DOHH2 (cell line): Measurements from ENCODE around the gene IPO11.

ENCODE experiments used
- H3F3A ChIP-seq: fragments of 200-600 bp; sonication (generic), shearing (Covaris generic); 2 replicates; pipeline ENCODE4 v1.6.0; 2016; ENCODE audit warnings: antibody characterized with exemption, mild to moderate bottlenecking; ENCODE audit not compliant: control insufficient read depth, insufficient read depth
- H3K27ac ChIP-seq: fragments of 200-600 bp; sonication (generic); 2 replicates; pipeline ENCODE4 v1.5.1; 2014; ENCODE audit warnings: low read depth, mild to moderate bottlenecking, low read length, moderate library complexity
- H3K27me3 ChIP-seq: fragments of 200-600 bp; sonication (generic); 2 replicates; pipeline ENCODE4 v1.6.1; 2014; ENCODE audit warnings: mild to moderate bottlenecking, low read length, mixed read lengths; ENCODE audit not compliant: control insufficient read depth
- H3K36me3 ChIP-seq: fragments of 200-600 bp; sonication (generic); 2 replicates; pipeline ENCODE4 v1.6.1; 2014; ENCODE audit warnings: mild to moderate bottlenecking, low read length, moderate library complexity, mixed read lengths; ENCODE audit not compliant: control insufficient read depth
- H3K4me1 ChIP-seq: fragments of 200-600 bp; sonication (generic); 2 replicates; pipeline ENCODE4 v1.6.1; 2014; ENCODE audit warnings: mild to moderate bottlenecking, low read length, mixed read lengths; ENCODE audit not compliant: control insufficient read depth
- H3K4me2 ChIP-seq: fragments of 200-600 bp; sonication (generic); 2 replicates; pipeline ENCODE4 v1.6.0; 2014; ENCODE audit warnings: mild to moderate bottlenecking, low read length, moderate library complexity
- H3K4me3 ChIP-seq: fragments of 200-600 bp; sonication (generic); 2 replicates; pipeline ENCODE4 v1.5.1; 2014; ENCODE audit warnings: mild to moderate bottlenecking, low read length, mixed read lengths
- H3K79me2 ChIP-seq: fragments of 200-600 bp; sonication (generic); 2 replicates; pipeline ENCODE4 v1.6.1; 2014; ENCODE audit warnings: mild to moderate bottlenecking, low read length, mixed read lengths; ENCODE audit not compliant: control insufficient read depth
- H3K9me2 ChIP-seq: fragments of 200-600 bp; sonication (generic); replicated peaks from 2 replicates; pipeline ENCODE4 v1.6.1; 2014; ENCODE audit warnings: mild to moderate bottlenecking, low read length, mixed read lengths; ENCODE audit not compliant: control insufficient read depth
- H3K9me3 ChIP-seq: fragments of 200-600 bp; sonication (generic); 2 replicates; pipeline ENCODE4 v1.6.1; 2014; ENCODE audit warnings: antibody characterized with exemption, low read length, mixed read lengths; ENCODE audit not compliant: control insufficient read depth, insufficient read depth
- H4K20me1 ChIP-seq: fragments of 200-600 bp; sonication (generic); 2 replicates; pipeline ENCODE4 v1.6.0; 2014; ENCODE audit warnings: low read depth, mild to moderate bottlenecking, antibody characterized with exemption, low read length, moderate library complexity; ENCODE audit not compliant: control insufficient read depth, insufficient read depth
- EZH2phosphoT487 ChIP-seq: fragments of 200-600 bp; sonication (generic); IDR thresholded peaks from 2 replicates; pipeline ENCODE4 v1.6.1; 2017; ENCODE audit warnings: borderline replicate concordance, mild to moderate bottlenecking, antibody characterized with exemption, low read length, moderate library complexity, mixed read lengths
- TF ChIP-seq, protein P1 (sequence below): fragments of 200-600 bp; sonication (generic); IDR thresholded peaks from one replicate; pipeline ENCODE4 v1.5.1; 2014; ENCODE audit warnings: antibody characterized with exemption, mild to moderate bottlenecking, low read depth, low read length; ENCODE audit not compliant: poor library complexity, severe bottlenecking

Gene IPO11

DNA sequence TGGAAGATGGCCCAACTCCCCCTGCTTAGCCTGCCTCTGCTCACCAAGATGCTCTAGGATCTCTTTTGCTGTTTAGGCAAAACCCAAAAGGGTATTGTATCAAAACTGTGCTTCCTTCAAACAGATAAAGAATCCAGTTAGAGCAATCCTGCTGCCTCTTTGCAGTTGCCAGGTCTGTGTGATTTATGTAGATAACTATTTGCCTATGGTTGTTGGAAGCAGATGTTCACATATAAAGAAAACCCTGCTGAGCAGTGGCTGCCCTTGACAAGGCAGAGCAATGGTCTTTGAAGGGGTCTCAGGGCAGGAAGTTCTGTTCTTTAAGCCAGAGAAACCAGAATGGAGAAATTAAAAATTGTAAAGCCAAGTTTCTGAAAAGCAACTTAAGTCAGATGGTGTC is 234.7 kb downstream of the IPO11 start:
- no peaks in the 10 kb centered on the region for H3K9me2 ChIP-seq
- H3K4me1 ChIP-seq: peaks cover 8% of the 10 kb centered on the region
- H3K9me3 ChIP-seq: no peaks in the 10 kb centered on the region
- no peaks in the 10 kb centered on the region for H3F3A ChIP-seq
- H3K27me3 ChIP-seq: no peaks in the 10 kb centered on the region
- no peak overlapping the region for H3K4me2 ChIP-seq
- H3K27ac ChIP-seq: no peak overlapping the region
- no peak overlapping the region for H3K4me3 ChIP-seq
- H4K20me1 ChIP-seq: no peaks in the 10 kb centered on the region
- no peaks in the 10 kb centered on the region for H3K79me2 ChIP-seq
- no peaks in the 10 kb centered on the region for H3K36me3 ChIP-seq
- TF ChIP-seq, protein P1, sequence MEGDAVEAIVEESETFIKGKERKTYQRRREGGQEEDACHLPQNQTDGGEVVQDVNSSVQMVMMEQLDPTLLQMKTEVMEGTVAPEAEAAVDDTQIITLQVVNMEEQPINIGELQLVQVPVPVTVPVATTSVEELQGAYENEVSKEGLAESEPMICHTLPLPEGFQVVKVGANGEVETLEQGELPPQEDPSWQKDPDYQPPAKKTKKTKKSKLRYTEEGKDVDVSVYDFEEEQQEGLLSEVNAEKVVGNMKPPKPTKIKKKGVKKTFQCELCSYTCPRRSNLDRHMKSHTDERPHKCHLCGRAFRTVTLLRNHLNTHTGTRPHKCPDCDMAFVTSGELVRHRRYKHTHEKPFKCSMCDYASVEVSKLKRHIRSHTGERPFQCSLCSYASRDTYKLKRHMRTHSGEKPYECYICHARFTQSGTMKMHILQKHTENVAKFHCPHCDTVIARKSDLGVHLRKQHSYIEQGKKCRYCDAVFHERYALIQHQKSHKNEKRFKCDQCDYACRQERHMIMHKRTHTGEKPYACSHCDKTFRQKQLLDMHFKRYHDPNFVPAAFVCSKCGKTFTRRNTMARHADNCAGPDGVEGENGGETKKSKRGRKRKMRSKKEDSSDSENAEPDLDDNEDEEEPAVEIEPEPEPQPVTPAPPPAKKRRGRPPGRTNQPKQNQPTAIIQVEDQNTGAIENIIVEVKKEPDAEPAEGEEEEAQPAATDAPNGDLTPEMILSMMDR: no peak
- TF ChIP-seq EZH2phosphoT487: no peak

DNA sequence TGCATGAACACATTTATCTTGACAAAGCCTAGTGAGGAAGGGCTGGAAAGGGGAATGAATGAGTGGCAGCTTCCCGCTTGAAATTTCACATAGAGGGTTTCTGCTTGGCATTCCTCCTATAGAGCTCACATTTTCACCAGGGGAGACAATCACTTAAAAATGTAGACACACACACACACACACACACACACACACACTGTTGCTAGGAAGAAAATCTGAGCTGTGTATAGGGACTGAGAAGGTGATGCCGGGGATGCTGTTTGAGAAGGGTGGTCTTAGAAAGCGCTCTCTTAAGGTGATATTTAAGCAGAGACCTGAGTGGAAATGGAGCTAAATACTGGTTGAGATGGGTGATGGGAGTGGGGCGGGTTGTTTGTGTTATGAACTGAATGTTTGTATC is 236.5 kb downstream of the IPO11 start:
- no peak overlapping the region for H3K4me3 ChIP-seq
- H3K27me3 ChIP-seq: no peaks in the 10 kb centered on the region
- H3K4me2 ChIP-seq: no peak overlapping the region
- no peaks in the 10 kb centered on the region for H3F3A ChIP-seq
- H3K9me3 ChIP-seq: no peaks in the 10 kb centered on the region
- H3K36me3 ChIP-seq: no peaks in the 10 kb centered on the region
- H3K4me1 ChIP-seq: peaks cover 17% of the 10 kb centered on the region
- H3K9me2 ChIP-seq: no peaks in the 10 kb centered on the region
- H4K20me1 ChIP-seq: no peaks in the 10 kb centered on the region
- TF ChIP-seq, protein P1: no peak
- TF ChIP-seq EZH2phosphoT487: no peak
- H3K79me2 ChIP-seq: no peaks in the 10 kb centered on the region
- no peak overlapping the region for H3K27ac ChIP-seq

GRCh38 chr5:62649476-62650113 is 237.0 kb downstream of the IPO11 start:
- no peak overlapping the region for H3K4me3 ChIP-seq
- peaks cover 13% of the 10 kb centered on the region for H3K4me1 ChIP-seq
- no peaks in the 10 kb centered on the region for H3K36me3 ChIP-seq
- H4K20me1 ChIP-seq: no peaks in the 10 kb centered on the region
- no peaks in the 10 kb centered on the region for H3K79me2 ChIP-seq
- H3K9me2 ChIP-seq: no peaks in the 10 kb centered on the region
- H3F3A ChIP-seq: no peaks in the 10 kb centered on the region
- H3K27ac ChIP-seq: no peak overlapping the region
- H3K4me2 ChIP-seq: no peak overlapping the region
- TF ChIP-seq EZH2phosphoT487: no peak
- TF ChIP-seq, protein P1: no peak
- H3K9me3 ChIP-seq: no peaks in the 10 kb centered on the region
- no peaks in the 10 kb centered on the region for H3K27me3 ChIP-seq
